ENCODE measurements around the gene FAT1.

DNA sequence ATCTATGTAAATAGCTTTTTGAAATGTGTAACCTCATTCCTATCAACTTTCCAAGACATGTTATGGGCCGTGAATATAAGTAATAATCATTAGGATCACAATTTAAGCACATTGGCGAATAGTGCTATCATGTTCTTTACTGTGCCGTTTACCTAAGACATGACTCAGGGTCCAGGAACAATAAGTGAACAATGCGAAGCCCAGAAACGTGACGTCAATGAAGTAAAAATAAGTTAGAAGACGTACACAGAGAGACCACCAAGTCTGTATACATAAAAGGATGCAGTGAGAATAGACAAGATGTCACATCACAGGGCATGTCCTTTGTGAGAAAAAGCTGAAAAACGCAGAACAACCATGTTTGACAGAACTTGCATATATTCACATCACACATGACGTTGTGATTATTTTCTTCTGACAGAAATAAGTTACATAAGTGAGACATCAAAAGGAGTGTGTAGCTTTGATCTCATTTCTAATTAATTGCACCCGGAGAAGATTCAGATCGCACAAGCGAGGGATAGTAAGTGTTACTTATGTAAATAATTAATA, 49.4 kb upstream of the FAT1 start:
- TF ChIP-seq TEAD4 (CRISPR knock-in tag; IDR thresholded peaks at IDR 0.05): no peak
- TF ChIP-seq ESRRA (CRISPR knock-in tag; IDR thresholded peaks at IDR 0.05; ENCODE audit: borderline replicate concordance): no peak
- no peak for TF ChIP-seq SMAD3 (CRISPR knock-in tag; IDR thresholded peaks at IDR 0.05; ENCODE audit: borderline replicate concordance)
- no peak for TF ChIP-seq ATF1 (CRISPR knock-in tag; IDR thresholded peaks at IDR 0.05)

Measured in WTC11 (cell line).